Erythroblast (primary cell): Measurements from ENCODE around the gene CEP250.

Source experiments
- DNase-seq, 2 experiments: peaks; one replicate each; lab custom pipeline; 2025; lab: John Stamatoyannopoulos, UW
- GATA1 ChIP-seq: IDR thresholded peaks from 2 replicates; pipeline ENCODE4 v1.6.1; 2011; ENCODE audit warnings: low read depth, mild to moderate bottlenecking, control low read depth, low read length, moderate library complexity
- POLR2A ChIP-seq: IDR thresholded peaks from 2 replicates; pipeline ENCODE4 v1.6.1; 2011; ENCODE audit warnings: mild to moderate bottlenecking, low read length

CEP250 gene

GRCh38 chr20:35466856-35467255 lies 11.5 kb downstream of the CEP250 start:
- TF ChIP-seq POLR2A: no peak
- TF ChIP-seq GATA1: no peak

GRCh38 chr20:35467339-35468224 lies 12.2 kb downstream of the CEP250 start:
- no peak for DNase-seq
- TF ChIP-seq GATA1: no peak
- no peak for TF ChIP-seq POLR2A

More at GRCh38 chr20:35466856-35467255, 11.5 kb downstream of the CEP250 start:
- no peak for DNase-seq

- DNase-seq: no peak
- TF ChIP-seq GATA1 (no peak), POLR2A (no peak)
Measured at GRCh38 chr20:35468671-35469334, 13.4 kb downstream of the CEP250 start.

GRCh38 chr20:35472209-35472608 lies 16.8 kb downstream of the CEP250 start:
- DNase-seq: no peak
- TF ChIP-seq GATA1: no peak
- TF ChIP-seq POLR2A: no peak

- no peak for DNase-seq
- no peak for TF ChIP-seq POLR2A
Measured at GRCh38 chr20:35473684-35474083, 18.3 kb downstream of the CEP250 start.

- no peak for DNase-seq
- TF ChIP-seq POLR2A (no peak), GATA1 (no peak)
Measured at GRCh38 chr20:35474303-35474871, 19.0 kb downstream of the CEP250 start.

GRCh38 chr20:35476288-35476687 lies 20.9 kb downstream of the CEP250 start:
- TF ChIP-seq GATA1 (no peak), POLR2A (no peak)

GRCh38 chr20:35478804-35479472 lies 23.5 kb downstream of the CEP250 start:
- DNase-seq: peak; percentile 15 to 25
- TF ChIP-seq POLR2A (no peak), GATA1 (no peak)

More at GRCh38 chr20:35476288-35476687, 20.9 kb downstream of the CEP250 start:
- DNase-seq: no peak

GRCh38 chr20:35479798-35480197 lies 24.4 kb downstream of the CEP250 start:
- TF ChIP-seq GATA1 (no peak), POLR2A (no peak)
- DNase-seq: no peak

GRCh38 chr20:35487479-35487878 lies 32.1 kb downstream of the CEP250 start:
- TF ChIP-seq POLR2A (no peak), GATA1 (no peak)
- no peak for DNase-seq

GRCh38 chr20:35489717-35490116 lies 34.3 kb downstream of the CEP250 start:
- TF ChIP-seq POLR2A (no peak), GATA1 (no peak)
- no peak for DNase-seq

- TF ChIP-seq GATA1 (no peak), POLR2A (no peak)
- DNase-seq: no peak
Measured at GRCh38 chr20:35490736-35491181, 35.4 kb downstream of the CEP250 start.

- no peak for DNase-seq
- no peak for TF ChIP-seq GATA1
Measured at GRCh38 chr20:35491823-35492222, 36.4 kb downstream of the CEP250 start.
